Large intestine (tissue), 3 donors: ENCODE results near the gene WIPF1. TPM values are rescaled to one million over a fixed set of nuclear protein-coding genes. Genes with fewer than 3 reads are reported as not detected.

Experiments used
- DNase-seq, 2 donors: peaks; one replicate each; pipeline versions ENCODE4 v3.0.0 to v3.0.0-alpha.2; 2013
- H3K27ac ChIP-seq: one replicate; pipeline ENCODE4 v1.5.1; 2013; ENCODE audit warnings: low read length
- H3K27me3 ChIP-seq: 2 replicates; pipeline ENCODE4 v1.6.1; 2013; ENCODE audit warnings: low read length; ENCODE audit not compliant: control insufficient read depth, insufficient read depth
- H3K36me3 ChIP-seq: 2 replicates; pipeline ENCODE4 v1.6.1; 2013; ENCODE audit warnings: low read length; ENCODE audit not compliant: control insufficient read depth, insufficient read depth
- H3K4me1 ChIP-seq: one replicate; pipeline ENCODE4 v1.6.1; 2013; ENCODE audit warnings: low read length; ENCODE audit not compliant: control insufficient read depth, insufficient read depth
- H3K4me3 ChIP-seq: one replicate; pipeline ENCODE4 v1.5.1; 2013; ENCODE audit warnings: low read length
- H3K9me3 ChIP-seq: one replicate; pipeline ENCODE4 v1.6.1; 2013; ENCODE audit warnings: mild to moderate bottlenecking, low read depth, low read length, moderate library complexity; ENCODE audit not compliant: control insufficient read depth
- WGBS: methylation state at CpG from one replicate; pipeline ENCODE4 v1.1.5; 2013; ENCODE audit warnings: low lambda C conversion rate; ENCODE audit not compliant: insufficient coverage; 5-methylcytosine and 5-hydroxymethylcytosine counted together
- polyA plus RNA-seq: library from polyadenylated mRNA; unstranded; fragments of 120-200 nt; gene quantifications from one replicate; pipeline ENCODE4 v1.2.1, GENCODE V29; 2013

WIPF1 gene
- polyA plus RNA-seq, 1 donor = 56.2 TPM

- Histone ChIP-seq H3K27ac (no peak overlapping the region), H3K4me3 (no peak overlapping the region), H3K9me3 (no peaks in the 10 kb centered on the region), H3K36me3 (no peaks in the 10 kb centered on the region), H3K4me1 (peaks cover 10% of the 10 kb centered on the region), H3K27me3 (no peaks in the 10 kb centered on the region)
- WGBS = no CpG with 5 or more reads among the region's 4 CpGs
- no peak for DNase-seq
Measured at GRCh38 chr2:174611006-174611405, 13.4 kb upstream of the WIPF1 start.

GRCh38 chr2:174610243-174610995 lies 12.8 kb upstream of the WIPF1 start:
- Histone ChIP-seq H3K36me3 (no peaks in the 10 kb centered on the region), H3K9me3 (no peaks in the 10 kb centered on the region), H3K4me1 (peaks cover 10% of the 10 kb centered on the region), H3K27ac (no peak overlapping the region), H3K27me3 (no peaks in the 10 kb centered on the region), H3K4me3 (no peak overlapping the region)
- WGBS = 100% methylated on average over 1 of the region's 7 CpGs
- DNase-seq = no peak

GRCh38 chr2:174609261-174609660 lies 11.7 kb upstream of the WIPF1 start:
- Histone ChIP-seq H3K27ac (no peak overlapping the region), H3K36me3 (no peaks in the 10 kb centered on the region), H3K9me3 (no peaks in the 10 kb centered on the region), H3K27me3 (no peaks in the 10 kb centered on the region), H3K4me3 (no peak overlapping the region), H3K4me1 (peaks cover 10% of the 10 kb centered on the region)
- DNase-seq = no peak
- no CpG with 5 or more reads among the region's 4 CpGs for WGBS

GRCh38 chr2:174608866-174609214 lies 11.2 kb upstream of the WIPF1 start:
- no peak overlapping the region for H3K27ac ChIP-seq
- DNase-seq = no peak
- H3K4me3 ChIP-seq = no peak overlapping the region
- no peaks in the 10 kb centered on the region for H3K9me3 ChIP-seq
- H3K27me3 ChIP-seq = no peaks in the 10 kb centered on the region
- H3K4me1 ChIP-seq = peaks cover 10% of the 10 kb centered on the region
- H3K36me3 ChIP-seq = no peaks in the 10 kb centered on the region

GRCh38 chr2:174607989-174608865 lies 10.6 kb upstream of the WIPF1 start:
- no peaks in the 10 kb centered on the region for H3K36me3 ChIP-seq
- no peak for DNase-seq
- H3K9me3 ChIP-seq = no peaks in the 10 kb centered on the region
- H3K27ac ChIP-seq = no peak overlapping the region
- no peaks in the 10 kb centered on the region for H3K27me3 ChIP-seq
- H3K4me1 ChIP-seq = peaks cover 6% of the 10 kb centered on the region
- WGBS = no CpG with 5 or more reads among the region's 5 CpGs
- H3K4me3 ChIP-seq = no peak overlapping the region

GRCh38 chr2:174607584-174607983 lies 10.0 kb upstream of the WIPF1 start:
- Histone ChIP-seq H3K4me3 (no peak overlapping the region), H3K27me3 (no peaks in the 10 kb centered on the region), H3K27ac (no peak overlapping the region), H3K9me3 (no peaks in the 10 kb centered on the region), H3K36me3 (no peaks in the 10 kb centered on the region), H3K4me1 (peaks cover under 1% of the 10 kb centered on the region)
- no CpG with 5 or more reads among the region's 3 CpGs for WGBS
- no peak for DNase-seq

- DNase-seq = no peak
- 55% methylated on average over 2 of the region's 3 CpGs for WGBS
- Histone ChIP-seq H3K27me3 (no peaks in the 10 kb centered on the region), H3K36me3 (no peaks in the 10 kb centered on the region), H3K9me3 (no peaks in the 10 kb centered on the region), H3K4me3 (no peak overlapping the region), H3K4me1 (no peaks in the 10 kb centered on the region), H3K27ac (no peak overlapping the region)
Measured at GRCh38 chr2:174606336-174606735, 8.7 kb upstream of the WIPF1 start.

GRCh38 chr2:174605687-174606086 lies 8.1 kb upstream of the WIPF1 start:
- no peak for DNase-seq
- Histone ChIP-seq H3K9me3 (no peaks in the 10 kb centered on the region), H3K27ac (no peak overlapping the region), H3K36me3 (no peaks in the 10 kb centered on the region), H3K27me3 (no peaks in the 10 kb centered on the region), H3K4me3 (no peak overlapping the region), H3K4me1 (no peaks in the 10 kb centered on the region)

GRCh38 chr2:174603280-174603679 lies 5.7 kb upstream of the WIPF1 start:
- DNase-seq = no peak
- H3K36me3 ChIP-seq = no peaks in the 10 kb centered on the region
- WGBS = no CpG with 5 or more reads among the region's 3 CpGs
- no peaks in the 10 kb centered on the region for H3K4me1 ChIP-seq
- H3K27ac ChIP-seq = no peak overlapping the region
- no peaks in the 10 kb centered on the region for H3K9me3 ChIP-seq
- H3K4me3 ChIP-seq = no peak overlapping the region
- no peaks in the 10 kb centered on the region for H3K27me3 ChIP-seq

GRCh38 chr2:174602745-174603144 lies 5.1 kb upstream of the WIPF1 start:
- Histone ChIP-seq H3K4me1 (no peaks in the 10 kb centered on the region), H3K27ac (no peak overlapping the region)

More at GRCh38 chr2:174602745-174603144, 5.1 kb upstream of the WIPF1 start:
- no peak overlapping the region for H3K4me3 ChIP-seq
- H3K36me3 ChIP-seq = no peaks in the 10 kb centered on the region
- H3K27me3 ChIP-seq = no peaks in the 10 kb centered on the region
- DNase-seq = no peak
- no CpG with 5 or more reads among the region's 3 CpGs for WGBS
- no peaks in the 10 kb centered on the region for H3K9me3 ChIP-seq
